Amygdala (tissue), 56 donors: ENCODE results near the gene EIF3B.
A peak's percentile ranks its signal among the peaks of the same experiment; 100 is the strongest.
"Not testable (repeated sequence)": the region's sequence is repeated elsewhere in the genome, so short reads cannot be mapped to it uniquely, and the experiment has no call there.

Experiments used
- DNase-seq, 56 donors: peaks; one replicate each; lab custom pipeline; 2025; lab: John Stamatoyannopoulos, UW

Gene EIF3B

GRCh38 chr7:2354186-2354938, at the start of gene EIF3B:
Gene EIF3B, plus strand, starts transcription at chr7:2354827. Its CDS starts 95 bp downstream, at chr7:2354922.
- DNase-seq = peak in 55 of 56 donors; percentile 62 to 99 (median 87)

- DNase-seq = not testable (repeated sequence)
Observed at GRCh38 chr7:2305258-2305657, 49.4 kb upstream of the EIF3B start.

- no peak for DNase-seq
Observed at GRCh38 chr7:2306688-2307087, 47.9 kb upstream of the EIF3B start.

- DNase-seq = no peak
Observed at GRCh38 chr7:2307690-2308107, 46.9 kb upstream of the EIF3B start.

- DNase-seq = no peak
Observed at GRCh38 chr7:2309889-2310331, 44.7 kb upstream of the EIF3B start.

- no peak for DNase-seq
Observed at GRCh38 chr7:2312267-2312929, 42.2 kb upstream of the EIF3B start.

- peak in 9 of 56 donors; percentile 12 to 59 (median 36) for DNase-seq
Observed at GRCh38 chr7:2313450-2314208, 41.0 kb upstream of the EIF3B start.

- DNase-seq = peak; percentile 15 to 94 (median 84)
Observed at GRCh38 chr7:2314209-2314955, 40.2 kb upstream of the EIF3B start, which contains the start of gene SNX8. Gene SNX8, minus strand, starts transcription at chr7:2314441. Its CDS starts 20 bp downstream, at chr7:2314421.

GRCh38 chr7:2314956-2315530, 39.6 kb upstream of the EIF3B start:
- not testable (repeated sequence) for DNase-seq

- no peak for DNase-seq
Observed at GRCh38 chr7:2315787-2316186, 38.8 kb upstream of the EIF3B start.

- no peak for DNase-seq
Observed at GRCh38 chr7:2316578-2316977, 38.0 kb upstream of the EIF3B start.

GRCh38 chr7:2317556-2318293, 36.9 kb upstream of the EIF3B start:
- DNase-seq = no peak

GRCh38 chr7:2321020-2321419, 33.6 kb upstream of the EIF3B start:
- peak in 6 of 56 donors; percentile 1 to 19 (median 6) for DNase-seq

- DNase-seq = no peak
Observed at GRCh38 chr7:2325162-2325561, 29.5 kb upstream of the EIF3B start.

- DNase-seq = no peak
Observed at GRCh38 chr7:2326951-2327350, 27.7 kb upstream of the EIF3B start.

GRCh38 chr7:2330493-2330892, 24.1 kb upstream of the EIF3B start:
- no peak for DNase-seq

- DNase-seq = no peak
Observed at GRCh38 chr7:2331707-2332106, 22.9 kb upstream of the EIF3B start.

GRCh38 chr7:2332606-2333231, 21.9 kb upstream of the EIF3B start:
- DNase-seq = not testable (repeated sequence)
